LHCN-M2 (cell line): Measurements from ENCODE around the gene THPO. TPM values are rescaled to one million over a fixed set of nuclear protein-coding genes. Genes with fewer than 3 reads are reported as not detected.
A peak's percentile ranks its signal among the peaks of the same experiment; 100 is the strongest.

Source experiments
- DNase-seq: peaks from one replicate; pipeline ENCODE4 v3.0.0-alpha.2; 2012; ENCODE audit warnings: low read depth
- total RNA-seq: library from RNA; depleted of rRNA; stranded (reverse); fragments of >200 nt; gene quantifications from 2 replicates; pipeline ENCODE4 v1.2.3, GENCODE V29; 2014

Gene THPO
- total RNA-seq, 1 experiment from 2014 or later: not detected

GRCh38 chr3:184384856-184385422, 6.9 kb upstream of the THPO start:
- no peak for DNase-seq

- no peak for DNase-seq
Observed at GRCh38 chr3:184384342-184384741, 6.3 kb upstream of the THPO start.

GRCh38 chr3:184383033-184383740, 5.2 kb upstream of the THPO start:
- DNase-seq: no peak

- no peak for DNase-seq
Observed at GRCh38 chr3:184382326-184383032, 4.5 kb upstream of the THPO start.

- DNase-seq: no peak
Observed at GRCh38 chr3:184381261-184382224, 3.5 kb upstream of the THPO start.

- no peak for DNase-seq
Observed at GRCh38 chr3:184380627-184381260, 2.7 kb upstream of the THPO start.

GRCh38 chr3:184380185-184380626, 2.2 kb upstream of the THPO start:
- peak; percentile 23 for DNase-seq

GRCh38 chr3:184379358-184380184, 1.6 kb upstream of the THPO start, which contains the start of gene CHRD:
TSS of gene CHRD (plus strand) at chr3:184380054. CDS start at chr3:184380319, 265 bp downstream.
- DNase-seq: no peak

GRCh38 chr3:184378651-184379357, 797 bp upstream of the THPO start:
- no peak for DNase-seq

GRCh38 chr3:184377374-184377773, 633 bp downstream of the THPO start:
- DNase-seq: no peak

- no peak for DNase-seq
Observed at GRCh38 chr3:184375747-184376461, 2.1 kb downstream of the THPO start.

GRCh38 chr3:184373422-184373821, 4.6 kb downstream of the THPO start:
- DNase-seq: peak; percentile 61

- DNase-seq: no peak
Observed at GRCh38 chr3:184372911-184373310, 5.1 kb downstream of the THPO start.

GRCh38 chr3:184372296-184372821, 5.6 kb downstream of the THPO start:
- DNase-seq: no peak

GRCh38 chr3:184371570-184372018, 6.4 kb downstream of the THPO start:
- peak; percentile 89 for DNase-seq

- DNase-seq: peak; percentile 71
Observed at GRCh38 chr3:184368586-184369183, 9.3 kb downstream of the THPO start.

- DNase-seq: no peak
Observed at GRCh38 chr3:184368116-184368515, 9.9 kb downstream of the THPO start.
